NT2/D1 (cell line): ENCODE results near the gene CEP104.

Source experiments
- SUZ12 ChIP-seq: IDR thresholded peaks from 2 replicates; pipeline ENCODE4 v1.6.1; 2011; ENCODE audit not compliant: insufficient read length, insufficient read depth; ENCODE audit errors: extremely low read depth
- YY1 ChIP-seq: IDR thresholded peaks from 2 replicates; pipeline ENCODE4 v1.6.1; 2011; ENCODE audit not compliant: insufficient read length, insufficient read depth

DNA sequence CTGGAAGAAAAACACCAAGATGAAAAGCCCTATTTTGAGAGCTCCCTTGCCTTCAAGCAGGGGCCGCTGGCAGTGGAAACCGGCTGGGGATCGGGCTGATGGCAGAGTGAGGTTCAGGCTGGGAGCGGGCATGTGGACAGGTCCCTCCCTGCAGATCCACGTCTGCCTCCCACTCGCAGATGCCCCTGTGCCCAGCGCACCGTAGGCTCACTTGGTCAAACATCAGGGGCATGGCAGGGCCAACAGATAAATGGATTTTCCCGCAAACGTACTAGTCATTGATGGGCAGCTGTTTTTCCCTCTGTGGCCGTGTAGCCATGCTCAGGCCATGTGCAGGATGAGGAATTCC lies 49.6 kb upstream of the CEP104 start:
- no peak for TF ChIP-seq SUZ12
- no peak for TF ChIP-seq YY1
